Measurements from ENCODE around the gene COL7A1. TPM values are rescaled to one million over a fixed set of nuclear protein-coding genes. Genes with fewer than 3 reads are reported as not detected.

The COL7A1 gene
- total and polyA plus RNA-seq, 2 experiments from 2014 or later = 4.0 to 7.9 TPM

- TF ChIP-seq ETS1 (IDR thresholded peaks at IDR 0.05) (no peak), ZNF331 (CRISPR knock-in tag; IDR thresholded peaks at IDR 0.05; ENCODE audit: low read depth) (no peak), EZH2phosphoT487 (IDR thresholded peaks at IDR 0.05; ENCODE audit: unreplicated experiment) (no peak)
Measured at GRCh38 chr3:48628277-48629017, 33.3 kb upstream of the COL7A1 start (continued).

- Histone ChIP-seq H3K79me2 (replicated peaks; ENCODE audit: insufficient read depth) (no peaks in the 10 kb centered on the region), H2AFZ (no peak overlapping the region), H3K4me1 (ENCODE audit: insufficient read depth) (0 out of 2 replicates have a peak, but pooled peaks cover 3% of the 10 kb centered on the region), H4K20me1 (replicated peaks; ENCODE audit: insufficient read depth) (no peaks in the 10 kb centered on the region; the same call in 1 of the 2 replicates), H3K4me2 (no peak overlapping the region), H3K36me3 (ENCODE audit: insufficient read depth) (peaks cover 7% of the 10 kb centered on the region; the same call in 1 of the 2 replicates), H3F3A (replicated peaks; ENCODE audit: low read depth) (peaks cover 5% of the 10 kb centered on the region; the same call in 1 of the 2 replicates), H3K4me3 (no peak overlapping the region), H3K27me3 (ENCODE audit: insufficient read depth) (no peaks in the 10 kb centered on the region), H3K9me2 (ENCODE audit: insufficient read depth) (no peaks in the 10 kb centered on the region), H3K27ac (ENCODE audit: low read depth) (no peak overlapping the region)
- Mint-ChIP-seq H3K36me3 (ENCODE audit: low read depth) (peaks cover 51% of the 10 kb centered on the region), H3K27me3 (ENCODE audit: insufficient read depth, low read depth, poor library complexity) (peaks cover 7% of the 10 kb centered on the region), H3K4me3 (no peak overlapping the region), H3K27ac (no peak overlapping the region), H3K4me1 (peaks cover 15% of the 10 kb centered on the region; the same call in 2 of the 3 replicates), H3K9me3 (no peaks in the 10 kb centered on the region)
- DNase-seq (ENCODE audit: low spot score) = no peak
- ATAC-seq = no peak
- no peak for TF ChIP-seq EZH2phosphoT487 (IDR thresholded peaks at IDR 0.05; ENCODE audit: unreplicated experiment)
- no peak for TF ChIP-seq ZNF114 (CRISPR knock-in tag; IDR thresholded peaks at IDR 0.05)
- TF ChIP-seq REST (IDR thresholded peaks at IDR 0.05; ENCODE audit: unreplicated experiment) = no peak
- no peak for TF ChIP-seq ZNF331 (CRISPR knock-in tag; IDR thresholded peaks at IDR 0.05; ENCODE audit: low read depth)
- TF ChIP-seq POLR2AphosphoS5 (IDR thresholded peaks at IDR 0.05; ENCODE audit: low read depth) = no peak
- TF ChIP-seq CREB1 (CRISPR knock-in tag; IDR thresholded peaks at IDR 0.05; ENCODE audit: low read depth) = no peak
- no peak for TF ChIP-seq STAT1 (IDR thresholded peaks at IDR 0.05; ENCODE audit: unreplicated experiment)
- TF ChIP-seq NANOG (IDR thresholded peaks at IDR 0.05; ENCODE audit: borderline replicate concordance) = no peak
- no peak for TF ChIP-seq CTCF (conservative IDR thresholded peaks at IDR 0.05; ENCODE audit: low read depth in 2 of 2)
- TF ChIP-seq ETS1 (IDR thresholded peaks at IDR 0.05) = no peak
- TF ChIP-seq JUNB (IDR thresholded peaks at IDR 0.05; ENCODE audit: unreplicated experiment) = no peak
Measured at GRCh38 chr3:48625600-48625999, 30.5 kb upstream of the COL7A1 start.
